ENCODE measurements around the gene CNTN4.
"Not testable (repeated sequence)": the region's sequence is repeated elsewhere in the genome, so short reads cannot be mapped to it uniquely, and the experiment has no call there.

Gene CNTN4

GRCh38 chr3:2526926-2527325 is 428.3 kb downstream of the CNTN4 start:
- no peak for DNase-seq

GRCh38 chr3:2527328-2527727 is 428.7 kb downstream of the CNTN4 start:
- DNase-seq, result not testable (repeated sequence)

- DNase-seq, result not testable (repeated sequence)
These were observed 436.1 kb downstream of the CNTN4 start for GRCh38 chr3:2534767-2535166.

GRCh38 chr3:2535206-2535605 is 436.5 kb downstream of the CNTN4 start:
- DNase-seq, result no peak

GRCh38 chr3:2536575-2536974 is 437.9 kb downstream of the CNTN4 start:
- DNase-seq, result no peak

- no peak for DNase-seq
These were observed 441.4 kb downstream of the CNTN4 start for GRCh38 chr3:2540115-2540514.

GRCh38 chr3:2543247-2543646 is 444.6 kb downstream of the CNTN4 start:
- DNase-seq, result no peak

GRCh38 chr3:2544212-2544611 is 445.5 kb downstream of the CNTN4 start:
- no peak for DNase-seq

GRCh38 chr3:2544718-2545117 is 446.1 kb downstream of the CNTN4 start:
- no peak for DNase-seq

GRCh38 chr3:2547049-2547448 is 448.4 kb downstream of the CNTN4 start:
- DNase-seq, result no peak

- no peak for DNase-seq
These were observed 456.0 kb downstream of the CNTN4 start for GRCh38 chr3:2554656-2555055.

- DNase-seq, result no peak
These were observed 460.1 kb downstream of the CNTN4 start for GRCh38 chr3:2558796-2559195.

- no peak for DNase-seq
These were observed 468.8 kb downstream of the CNTN4 start for GRCh38 chr3:2567451-2567850.

GRCh38 chr3:2568156-2568555 is 469.5 kb downstream of the CNTN4 start:
- DNase-seq, result no peak

GRCh38 chr3:2568929-2569328 is 470.3 kb downstream of the CNTN4 start:
- DNase-seq, result no peak

- DNase-seq, result no peak
These were observed 478.9 kb downstream of the CNTN4 start for GRCh38 chr3:2577571-2577970.

GRCh38 chr3:2578560-2578959 is 479.9 kb downstream of the CNTN4 start:
- DNase-seq, result no peak

GRCh38 chr3:2579206-2579605 is 480.5 kb downstream of the CNTN4 start:
- DNase-seq, result no peak

- DNase-seq, result no peak
These were observed 484.4 kb downstream of the CNTN4 start for GRCh38 chr3:2583046-2583445.

- no peak for DNase-seq
These were observed 490.8 kb downstream of the CNTN4 start for GRCh38 chr3:2589336-2589969.

- no peak for DNase-seq
These were observed 496.8 kb downstream of the CNTN4 start for GRCh38 chr3:2595486-2595885.

GRCh38 chr3:2597615-2598014 is 498.9 kb downstream of the CNTN4 start:
- no peak for DNase-seq

- no peak for DNase-seq
These were observed 500.8 kb downstream of the CNTN4 start for GRCh38 chr3:2599471-2599870.

- DNase-seq, result no peak
These were observed 505.1 kb downstream of the CNTN4 start for GRCh38 chr3:2603692-2604289.

- DNase-seq, result no peak
These were observed 515.9 kb downstream of the CNTN4 start for GRCh38 chr3:2614578-2614977.
